Measurements from ENCODE around the gene ECE1. TPM values are rescaled to one million over a fixed set of nuclear protein-coding genes. Genes with fewer than 3 reads are reported as not detected.

The ECE1 gene
- total and polyA plus RNA-seq, 2 of the 13 experiments (the other 11 are each of a cell fraction or from before 2014, with no cell fraction given), result 13.5 to 21.2 TPM

GRCh38 chr1:21270086-21270689 lies 20.1 kb downstream of the ECE1 start (continued):
- TF ChIP-seq IRF1 (CRISPR knock-in tag; IDR thresholded peaks at IDR 0.05; ENCODE audit: low read depth), result no peak
- no peak for TF ChIP-seq LRRFIP1 (CRISPR knock-in tag; conservative IDR thresholded peaks at IDR 0.05)
- no peak for TF ChIP-seq CREB1 (IDR thresholded peaks at IDR 0.05)
- 0 out of 2 replicates have a peak, but pooled peaks have one; percentile 17 for TF ChIP-seq CREB1 (CRISPR knock-in tag; IDR thresholded peaks at IDR 0.05)
- 0 out of 2 replicates have a peak, but pooled peaks have one; percentile 24 for TF ChIP-seq BHLHE40 (IDR thresholded peaks at IDR 0.05; ENCODE audit: low read length)
- peak; percentile 13 for TF ChIP-seq TEAD3 (CRISPR knock-in tag; optimal IDR thresholded peaks at IDR 0.05; ENCODE audit: borderline replicate concordance)
- 0 out of 2 replicates have a peak, but pooled peaks have one; percentile 30 for TF ChIP-seq ZNF329 (CRISPR knock-in tag; IDR thresholded peaks at IDR 0.05; ENCODE audit: low read depth)
- 0 out of 2 replicates have a peak, but pooled peaks have one; percentile 23 for TF ChIP-seq ZNF136 (CRISPR knock-in tag; IDR thresholded peaks at IDR 0.05; ENCODE audit: low read depth)
- peak; percentile 30 for TF ChIP-seq ZNF781 (CRISPR knock-in tag; IDR thresholded peaks at IDR 0.05; ENCODE audit: borderline replicate concordance, not compliant biosample characterization)
- TF ChIP-seq RFX5 (IDR thresholded peaks at IDR 0.05; ENCODE audit: low read depth, low read length), result 0 out of 2 replicates have a peak, but pooled peaks have one; percentile 4
- TF ChIP-seq GRHL1 (CRISPR knock-in tag; conservative IDR thresholded peaks at IDR 0.05), result no peak
- peak; percentile 2; the same call in 1 of the 2 replicates for TF ChIP-seq ELF1 (CRISPR knock-in tag; IDR thresholded peaks at IDR 0.05)
- TF ChIP-seq TP53 (CRISPR knock-in tag; conservative IDR thresholded peaks at IDR 0.05), result no peak
- TF ChIP-seq ZNF343 (CRISPR knock-in tag; IDR thresholded peaks at IDR 0.05), result no peak
- peak; percentile 52; the same call in 1 of the 2 replicates for TF ChIP-seq ZNF501 (CRISPR knock-in tag; IDR thresholded peaks at IDR 0.05)
- no peak for TF ChIP-seq ZXDC (CRISPR knock-in tag; IDR thresholded peaks at IDR 0.05)
- no peak for TF ChIP-seq ZNF761 (CRISPR knock-in tag; conservative IDR thresholded peaks at IDR 0.05)
- TF ChIP-seq SOX5 (CRISPR knock-in tag; IDR thresholded peaks at IDR 0.05; ENCODE audit: borderline replicate concordance), result no peak
- TF ChIP-seq ZNF18 (CRISPR knock-in tag; IDR thresholded peaks at IDR 0.05; ENCODE audit: insufficient replicate concordance), result peak; percentile 46
- TF ChIP-seq ZNF614 (CRISPR knock-in tag; IDR thresholded peaks at IDR 0.05; ENCODE audit: borderline replicate concordance), result no peak
- TF ChIP-seq KDM1A (CRISPR knock-in tag; IDR thresholded peaks at IDR 0.05), result peak; percentile 82; the same call in 1 of the 2 replicates

All from HepG2 (cell line).